Lung (tissue), 12 donors: ENCODE results near the gene SLC22A23. TPM values are rescaled to one million over a fixed set of nuclear protein-coding genes. Genes with fewer than 3 reads are reported as not detected.

Experiments used
- ATAC-seq: fragments of 200-7000 bp; cut with Tn5 transposase; one replicate; pipeline ENCODE4 v1.9.1; 2020; ENCODE audit warnings: moderate number of reproducible peaks; ENCODE audit not compliant: insufficient read depth, low FRiP score
- DNase-seq, 3 donors: peaks; one replicate each; pipeline ENCODE4 v3.0.0-alpha.2; 2013 to 2017
- H3K27ac ChIP-seq, 2 donors: one replicate each; pipeline ENCODE4 v1.5.1; 2013; ENCODE audit warnings: mild to moderate bottlenecking in 2 of 2, moderate library complexity in 2 of 2, control low read depth in 1 of 2, inconsistent platforms in 1 of 2, low read depth in 1 of 2, low read length in 1 of 2
- H3K27me3 ChIP-seq, 3 donors: one replicate each; pipeline ENCODE4 v1.5.1; 2013; ENCODE audit warnings: low read length in 2 of 3; ENCODE audit not compliant: control insufficient read depth in 3 of 3, insufficient read depth in 3 of 3
- H3K36me3 ChIP-seq, 4 donors: one replicate each; pipeline ENCODE4 v1.5.1; 2013; ENCODE audit warnings: low read length in 4 of 4, mild to moderate bottlenecking in 1 of 4, moderate library complexity in 1 of 4; ENCODE audit not compliant: control insufficient read depth in 4 of 4, insufficient read depth in 4 of 4
- H3K4me1 ChIP-seq, 5 donors: one replicate each; pipeline ENCODE4 v1.5.1; 2013; ENCODE audit warnings: low read length in 5 of 5, mild to moderate bottlenecking in 2 of 5, moderate library complexity in 1 of 5; ENCODE audit not compliant: control insufficient read depth in 5 of 5, insufficient read depth in 5 of 5
- H3K4me3 ChIP-seq: one replicate; pipeline ENCODE4 v1.5.1; 2013; ENCODE audit warnings: mild to moderate bottlenecking, control low read depth, moderate library complexity
- H3K9ac ChIP-seq, 2 donors: one replicate each; pipeline ENCODE4 v1.5.1; 2013; ENCODE audit warnings: low read length in 2 of 2, control low read depth in 1 of 2; ENCODE audit not compliant: insufficient read depth in 1 of 2
- H3K9me3 ChIP-seq, 4 donors: one replicate each; pipeline ENCODE4 v1.5.1; 2013; ENCODE audit warnings: low read length in 3 of 4, mild to moderate bottlenecking in 1 of 4, moderate library complexity in 1 of 4; ENCODE audit not compliant: control insufficient read depth in 4 of 4, insufficient read depth in 3 of 4
- whole genome bisulfite sequencing, 2 donors: extraction: QIAGEN DNeasy Blood & Tissue Kit; methylation state at CpG; one replicate each; pipeline ENCODE4 v1.1.7; 2013; 5-methylcytosine and 5-hydroxymethylcytosine counted together
- polyA plus RNA-seq, 2 donors: library from polyadenylated mRNA; stranded (reverse); fragments of 200-250 nt; gene quantifications; one replicate each; pipeline ENCODE4 v1.2.1, GENCODE V29; 2013
- total RNA-seq, 2 donors: library from RNA; depleted of rRNA in 1 of 2; stranded (reverse); fragments of >200 nt in 1 of 2; gene quantifications; one replicate each; pipeline ENCODE4 v1.2.1, GENCODE V29; 2014 to 2021
- TF ChIP-seq, protein P1 (sequence below): IDR thresholded peaks from 2 replicates; pipeline ENCODE4 v1.5.1; 2012; ENCODE audit warnings: mild to moderate bottlenecking; ENCODE audit errors: control extremely low read depth, extremely low read depth
- donor health status: control.
- donor health status: control.
- donor health status: Bipolar disorder and iron deficiency.
- donor health status: healthy.
- donor health status: DM: yes; HTN: yes; CAD: no.

Gene SLC22A23
- total and polyA plus RNA-seq, 4 donors: 6.6 to 45.6 (median 24.1) TPM

DNA sequence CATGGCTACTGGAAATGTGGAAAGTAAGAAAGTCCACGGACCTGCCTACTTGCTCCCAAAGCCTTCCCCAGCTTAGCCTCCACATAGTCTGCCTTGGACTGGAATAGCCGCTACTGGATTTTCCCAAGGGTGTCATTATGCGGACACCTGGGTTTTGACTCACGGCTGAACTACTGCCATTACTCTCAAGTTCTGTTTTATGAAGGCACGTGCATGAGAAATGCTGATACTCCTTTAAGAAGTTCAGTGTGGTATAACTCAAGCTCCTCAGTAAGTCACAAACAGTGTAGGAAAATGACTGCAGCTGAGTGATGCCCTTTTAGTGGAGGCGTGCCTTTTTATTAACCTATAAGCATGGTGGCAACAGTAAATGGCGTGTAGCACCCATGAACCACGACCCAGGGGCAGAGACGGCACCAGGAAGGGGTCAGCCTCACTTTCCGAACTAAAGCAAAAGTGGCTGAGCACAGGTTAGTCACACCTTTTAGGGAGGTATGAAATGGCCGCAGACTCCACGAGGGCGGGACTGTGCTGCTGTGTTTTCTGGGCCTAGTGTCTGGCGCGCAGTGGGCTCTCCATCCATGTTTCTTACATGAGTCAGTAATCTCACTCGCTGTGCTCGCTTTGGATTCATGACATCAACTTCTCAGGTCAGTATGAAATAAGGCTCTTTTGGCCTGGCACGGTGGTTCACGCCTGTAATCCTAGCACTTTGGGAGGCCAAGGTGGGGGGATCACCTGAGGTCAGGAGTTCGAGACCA, 174.2 kb downstream of the SLC22A23 start:
- H3K27ac ChIP-seq: peak overlapping the region in 1 of 2 donors; percentile 42
- no peaks in the 10 kb centered on the region for H3K27me3 ChIP-seq
- DNase-seq (no peak), ATAC-seq (no peak)
- H3K4me3 ChIP-seq: no peak overlapping the region
- peaks cover 0 to 22% (median 13%) of the 10 kb centered on the region in 4 donors for H3K36me3 ChIP-seq
- no peaks in the 10 kb centered on the region for H3K9me3 ChIP-seq
- H3K9ac ChIP-seq: no peak overlapping the region
- TF ChIP-seq, protein P1, sequence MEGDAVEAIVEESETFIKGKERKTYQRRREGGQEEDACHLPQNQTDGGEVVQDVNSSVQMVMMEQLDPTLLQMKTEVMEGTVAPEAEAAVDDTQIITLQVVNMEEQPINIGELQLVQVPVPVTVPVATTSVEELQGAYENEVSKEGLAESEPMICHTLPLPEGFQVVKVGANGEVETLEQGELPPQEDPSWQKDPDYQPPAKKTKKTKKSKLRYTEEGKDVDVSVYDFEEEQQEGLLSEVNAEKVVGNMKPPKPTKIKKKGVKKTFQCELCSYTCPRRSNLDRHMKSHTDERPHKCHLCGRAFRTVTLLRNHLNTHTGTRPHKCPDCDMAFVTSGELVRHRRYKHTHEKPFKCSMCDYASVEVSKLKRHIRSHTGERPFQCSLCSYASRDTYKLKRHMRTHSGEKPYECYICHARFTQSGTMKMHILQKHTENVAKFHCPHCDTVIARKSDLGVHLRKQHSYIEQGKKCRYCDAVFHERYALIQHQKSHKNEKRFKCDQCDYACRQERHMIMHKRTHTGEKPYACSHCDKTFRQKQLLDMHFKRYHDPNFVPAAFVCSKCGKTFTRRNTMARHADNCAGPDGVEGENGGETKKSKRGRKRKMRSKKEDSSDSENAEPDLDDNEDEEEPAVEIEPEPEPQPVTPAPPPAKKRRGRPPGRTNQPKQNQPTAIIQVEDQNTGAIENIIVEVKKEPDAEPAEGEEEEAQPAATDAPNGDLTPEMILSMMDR: no peak
- 95% methylated on average over 20 of the region's 20 CpGs for WGBS, 2 donors
- peaks cover 0 to 19% (median 10%) of the 10 kb centered on the region in 5 donors for H3K4me1 ChIP-seq

DNA sequence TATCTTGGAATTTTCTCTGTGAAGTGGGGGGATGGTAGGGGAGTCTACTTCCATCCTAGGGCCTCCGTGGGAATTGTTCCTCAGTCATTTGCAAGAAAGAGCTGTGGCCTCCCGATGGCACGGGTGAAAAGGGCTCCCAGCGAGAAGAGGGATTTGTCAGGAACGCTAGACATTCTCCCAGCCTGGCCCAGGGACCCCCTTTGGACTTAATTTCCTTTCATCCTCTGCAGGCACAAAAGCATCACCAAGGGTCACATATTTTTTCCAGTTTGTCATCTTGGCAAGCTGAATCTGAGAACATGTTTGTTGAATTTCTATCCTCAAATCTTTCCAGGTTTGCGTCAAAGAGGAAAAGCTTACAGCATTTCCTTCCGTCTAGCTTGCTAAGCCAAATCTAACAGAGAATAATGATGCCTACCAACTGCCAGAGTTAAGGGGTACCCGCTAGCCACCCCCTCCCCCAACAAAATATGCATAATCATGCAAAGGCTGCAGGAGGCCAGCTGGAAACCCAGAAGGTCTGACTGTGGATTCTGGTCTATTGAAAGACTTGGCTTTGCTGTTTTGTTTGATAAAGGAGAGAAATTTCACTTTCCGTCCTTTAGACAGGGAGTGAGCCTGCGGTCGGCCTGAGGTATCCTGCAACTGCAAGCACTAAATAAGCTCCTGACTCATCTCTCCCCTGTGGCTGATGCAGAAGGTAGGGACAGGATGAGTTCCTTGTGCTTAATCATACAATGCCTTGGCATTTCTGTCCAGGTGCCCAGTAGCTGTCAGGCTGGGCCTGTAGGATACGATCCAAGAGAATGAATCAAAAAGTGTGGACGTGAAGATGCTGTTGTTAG, 175.0 kb downstream of the SLC22A23 start:
- no peak overlapping the region for H3K4me3 ChIP-seq
- ATAC-seq (no peak), DNase-seq (peak; percentile 36 to 77 (median 73))
- TF ChIP-seq, protein P1: no peak
- no peak overlapping the region for H3K9ac ChIP-seq
- no peaks in the 10 kb centered on the region for H3K9me3 ChIP-seq
- no peaks in the 10 kb centered on the region for H3K27me3 ChIP-seq
- WGBS, 2 donors: 51 to 68% methylated on average over 13 of the region's 13 CpGs
- peaks cover 0 to 22% (median 12%) of the 10 kb centered on the region in 4 donors for H3K36me3 ChIP-seq
- peaks cover 0 to 19% (median 10%) of the 10 kb centered on the region in 5 donors for H3K4me1 ChIP-seq
- H3K27ac ChIP-seq: peak overlapping the region in 1 of 2 donors; percentile 42

DNA sequence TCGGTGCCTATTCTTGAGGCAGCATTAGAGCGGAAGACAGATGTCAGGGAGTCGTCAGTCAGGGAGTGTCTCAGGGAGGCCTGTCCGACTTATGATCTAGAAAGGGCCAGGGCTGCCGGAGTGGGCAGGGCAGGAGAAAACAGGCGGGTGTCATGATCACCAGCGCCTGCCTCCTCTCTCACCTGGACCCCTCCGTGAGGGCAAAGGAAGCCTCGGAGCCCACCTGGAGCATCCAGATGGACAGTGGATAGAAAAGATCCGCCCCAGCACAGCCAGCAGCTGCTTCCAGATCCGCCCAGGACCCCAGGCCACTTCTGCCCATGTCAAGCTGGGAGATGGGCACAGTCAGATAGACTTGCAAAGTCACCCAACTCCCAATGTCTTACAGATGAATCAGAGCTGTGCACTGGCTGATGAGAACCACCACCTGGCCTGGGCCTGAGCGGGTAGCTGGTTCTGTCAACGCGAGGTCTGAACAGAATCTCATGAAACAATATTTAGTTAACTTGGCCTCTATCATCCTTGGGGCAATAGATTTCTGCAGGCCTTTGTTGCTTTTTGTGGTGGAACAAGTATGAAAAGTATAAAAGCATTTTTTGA, 175.9 kb downstream of the SLC22A23 start:
- Histone ChIP-seq H3K27ac (no peak overlapping the region), H3K27me3 (no peaks in the 10 kb centered on the region), H3K4me3 (no peak overlapping the region), H3K9me3 (no peaks in the 10 kb centered on the region), H3K36me3 (peaks cover 0 to 22% (median 12%) of the 10 kb centered on the region in 4 donors), H3K9ac (no peak overlapping the region), H3K4me1 (peaks cover 0 to 19% (median 10%) of the 10 kb centered on the region in 5 donors)
- 88 to 99% methylated on average over 14 of the region's 14 CpGs for WGBS, 2 donors
- DNase-seq: peak in 1 of 3 donors; percentile 7
- no peak for ATAC-seq
- TF ChIP-seq, protein P1: no peak
